HPDE6-E6E7 (cell line): ENCODE data around the gene GLTP.

Source experiments
- DNase-seq: peaks from one replicate; pipeline ENCODE4 v3.0.0; 2011; ENCODE audit warnings: missing footprints; ENCODE audit errors: extremely low spot score

GLTP gene

GRCh38 chr12:109820816-109821381 lies 59.4 kb downstream of the GLTP start:
- DNase-seq = peak; percentile 85

- peak; percentile 72 for DNase-seq
Observed at GRCh38 chr12:109818905-109819500, 61.3 kb downstream of the GLTP start.

DNA sequence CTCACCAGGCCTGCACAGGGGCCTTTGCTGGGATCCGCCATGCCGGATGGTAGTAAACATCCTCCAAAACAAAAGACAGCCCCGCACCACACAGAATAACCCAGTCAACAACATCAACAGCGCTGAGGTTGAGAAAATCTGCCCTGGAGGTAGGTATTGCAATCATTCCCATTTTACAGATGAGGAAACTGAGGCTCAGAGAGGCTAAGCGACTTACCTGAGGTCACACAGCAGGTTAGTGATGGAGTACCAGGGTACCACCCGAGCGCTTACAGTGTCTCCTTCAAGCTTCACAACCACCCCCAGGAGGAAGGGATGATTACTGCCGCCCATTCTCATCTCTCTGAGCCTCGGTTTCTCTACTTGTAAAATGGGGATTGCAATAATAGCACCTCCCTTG lies 62.1 kb downstream of the GLTP start:
- DNase-seq = no peak

GRCh38 chr12:109817627-109818231 lies 62.6 kb downstream of the GLTP start:
- no peak for DNase-seq

DNA sequence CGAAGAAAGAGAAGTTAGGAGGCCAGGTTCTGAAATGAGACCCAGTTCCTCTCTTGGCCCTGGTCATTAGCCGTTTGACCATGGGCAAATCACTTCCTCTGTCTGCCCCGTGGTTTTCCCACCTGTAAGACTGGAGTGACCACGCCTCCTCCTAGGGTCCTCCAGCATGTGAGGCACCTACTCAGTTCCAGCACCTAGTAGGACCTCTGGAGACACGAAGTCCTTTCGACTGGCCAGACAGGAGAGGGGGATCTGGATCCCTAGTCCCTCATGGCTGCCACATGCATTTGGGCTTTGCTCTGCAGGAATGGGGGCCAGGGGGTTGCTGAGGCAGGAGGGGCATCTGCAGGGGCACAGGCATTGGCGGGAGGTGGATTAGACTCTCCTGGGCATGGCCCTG lies 63.5 kb downstream of the GLTP start:
- no peak for DNase-seq

DNA sequence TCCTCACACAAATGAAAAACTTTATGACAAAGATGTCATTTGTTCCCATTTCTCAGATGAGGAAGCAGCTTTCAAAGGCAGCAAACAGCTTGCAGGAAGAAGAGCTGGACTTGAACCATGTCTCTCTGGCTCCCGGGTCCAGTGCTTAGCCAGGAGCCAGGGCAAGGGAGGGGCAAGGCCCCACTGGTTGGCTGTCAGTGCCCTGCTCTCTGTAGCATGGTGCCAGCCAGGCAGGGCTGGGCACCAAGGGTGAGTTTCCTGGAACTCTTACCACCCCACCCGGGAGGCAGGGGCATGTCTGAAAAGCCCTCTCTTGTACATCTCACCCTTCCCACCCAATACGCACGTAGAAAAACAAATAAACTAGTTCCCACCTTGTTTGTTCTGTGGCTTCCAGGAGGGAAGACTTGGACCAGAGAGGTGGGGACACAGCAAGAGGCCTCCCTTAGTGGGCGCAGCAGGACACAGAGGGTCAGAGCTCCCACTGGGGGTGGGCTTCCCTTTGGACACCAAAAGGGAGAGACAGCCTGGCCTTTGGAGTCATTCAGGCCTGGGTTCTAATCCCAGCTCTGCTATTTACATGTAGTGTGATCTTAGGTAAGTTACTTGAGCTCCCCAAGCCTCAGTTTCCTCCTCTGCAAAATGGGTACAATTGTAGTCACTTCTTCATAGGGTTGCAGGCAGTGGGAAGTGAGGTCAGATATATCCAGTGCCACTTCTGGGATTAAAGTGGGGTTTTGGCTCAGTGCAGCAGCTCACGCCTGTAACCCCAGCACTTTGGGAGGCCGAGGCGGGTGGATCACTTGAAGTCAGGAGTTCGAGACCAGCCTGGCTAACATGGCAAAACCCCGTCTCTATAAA lies 64.4 kb downstream of the GLTP start:
- DNase-seq = no peak

GRCh38 chr12:109815225-109815624 lies 65.1 kb downstream of the GLTP start:
- no peak for DNase-seq

GRCh38 chr12:109814600-109815150 lies 65.7 kb downstream of the GLTP start:
- no peak for DNase-seq

DNA sequence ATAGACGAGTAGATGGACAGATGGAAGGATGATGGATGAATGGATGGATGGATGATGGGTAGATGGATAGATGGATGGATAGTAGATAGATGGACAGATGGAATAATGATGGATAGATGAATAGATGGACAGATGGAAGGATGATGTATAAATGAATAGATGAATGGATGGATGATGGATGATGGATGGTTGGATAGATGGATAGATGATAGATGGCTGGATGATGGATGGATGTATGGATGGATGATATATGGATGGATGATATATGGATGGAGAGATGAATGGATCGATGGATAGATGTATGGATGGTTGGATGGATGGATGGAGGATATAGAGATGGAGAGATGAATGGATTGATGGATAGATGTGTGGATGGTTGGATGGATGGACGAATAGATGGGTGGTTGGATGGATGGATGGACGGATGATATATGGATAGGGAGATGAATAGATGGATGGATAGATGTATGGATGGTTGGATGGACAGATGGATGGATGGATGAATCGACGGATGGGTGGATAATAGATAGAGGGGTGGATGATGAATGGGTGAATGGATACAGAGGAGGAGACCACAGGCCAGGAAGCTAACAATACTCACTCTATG lies 66.4 kb downstream of the GLTP start:
- no peak for DNase-seq

GRCh38 chr12:109811624-109811995 lies 68.7 kb downstream of the GLTP start:
- DNase-seq = no peak

- no peak for DNase-seq
Observed at GRCh38 chr12:109810954-109811623, 69.3 kb downstream of the GLTP start.

- no peak for DNase-seq
Observed at GRCh38 chr12:109808876-109809646, 71.3 kb downstream of the GLTP start.

DNA sequence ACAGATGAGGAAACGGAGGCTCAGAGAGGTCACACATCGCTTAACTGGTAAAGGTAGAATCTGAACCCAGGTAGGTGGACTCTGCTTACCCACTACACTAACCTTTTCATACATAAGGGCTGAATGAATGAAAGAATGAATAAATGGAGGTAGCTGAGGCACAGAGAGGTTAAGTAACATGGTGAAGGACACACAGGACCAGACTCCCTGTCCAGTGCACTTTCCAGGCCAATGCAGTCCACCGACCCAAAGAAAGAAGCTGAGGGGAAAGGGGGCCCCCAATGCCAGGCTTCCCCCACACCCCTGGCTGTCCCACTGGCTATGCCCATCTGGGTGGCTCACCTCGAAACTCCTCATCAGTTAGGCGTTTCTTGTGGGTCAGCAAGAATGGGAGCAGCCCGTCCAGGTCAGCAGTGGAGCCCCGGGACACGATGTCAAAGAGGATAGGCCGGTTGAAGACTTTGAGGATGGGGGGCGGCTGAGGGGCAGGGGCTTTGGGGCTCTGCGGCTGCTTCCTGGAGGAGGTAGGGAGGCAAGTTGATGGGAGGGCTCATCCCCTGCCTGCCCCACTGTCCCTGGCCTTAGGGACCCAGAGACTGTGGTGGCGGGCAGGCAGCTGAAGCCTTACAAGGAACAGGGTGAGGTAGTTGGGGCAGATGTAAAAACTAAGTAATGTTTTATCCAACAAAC lies 72.2 kb downstream of the GLTP start:
- no peak for DNase-seq

- peak; percentile 69 for DNase-seq
Observed at GRCh38 chr12:109804820-109805761, 75.2 kb downstream of the GLTP start.

DNA sequence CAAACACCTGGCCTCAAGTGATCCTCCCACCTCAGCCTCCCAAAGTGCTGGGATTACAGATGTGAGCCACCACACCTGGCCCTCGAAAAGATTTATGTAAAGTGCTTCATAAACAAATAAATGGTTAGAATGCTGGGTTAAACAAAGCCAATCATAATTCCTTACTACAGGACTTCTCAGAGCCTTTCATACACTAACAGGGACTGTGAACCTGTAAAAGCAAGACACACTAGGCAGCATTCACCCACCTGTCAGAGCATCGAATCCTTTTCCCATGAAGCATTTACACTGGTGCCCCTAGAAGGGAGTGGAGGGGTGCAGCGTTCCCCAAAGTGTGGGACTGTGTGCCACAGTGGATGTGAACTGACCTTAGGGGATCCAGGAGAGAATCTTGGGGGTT lies 76.7 kb downstream of the GLTP start:
- DNase-seq = no peak

DNA sequence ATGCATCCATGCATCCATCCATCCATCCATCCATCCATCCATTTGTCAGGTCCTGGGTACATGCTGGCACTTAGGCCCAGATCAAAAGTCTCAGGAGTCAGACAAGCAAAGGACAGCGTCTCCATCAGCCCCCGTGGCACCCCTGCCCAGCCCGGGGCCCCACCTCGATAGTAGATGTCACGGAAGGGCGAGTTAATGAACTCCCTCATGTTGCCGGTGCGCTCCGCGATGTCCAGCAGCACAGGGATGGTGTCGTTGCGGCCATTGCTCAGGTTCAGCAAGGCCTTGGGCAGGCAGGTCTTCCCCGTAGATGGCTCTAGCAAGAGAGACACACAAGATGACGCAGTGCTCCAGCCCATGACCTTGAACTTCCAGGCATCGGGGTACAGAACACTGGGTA lies 77.5 kb downstream of the GLTP start:
- no peak for DNase-seq
